SKM-1 (cell line): ENCODE results near the gene GMPR.
"Not testable (repeated sequence)": the region's sequence is repeated elsewhere in the genome, so short reads cannot be mapped to it uniquely, and the experiment has no call there.

Experiments
- DNase-seq: peaks from one replicate; lab custom pipeline; 2025; ENCODE audit not compliant: unreplicated experiment; lab: John Stamatoyannopoulos, UW

The GMPR gene

DNA sequence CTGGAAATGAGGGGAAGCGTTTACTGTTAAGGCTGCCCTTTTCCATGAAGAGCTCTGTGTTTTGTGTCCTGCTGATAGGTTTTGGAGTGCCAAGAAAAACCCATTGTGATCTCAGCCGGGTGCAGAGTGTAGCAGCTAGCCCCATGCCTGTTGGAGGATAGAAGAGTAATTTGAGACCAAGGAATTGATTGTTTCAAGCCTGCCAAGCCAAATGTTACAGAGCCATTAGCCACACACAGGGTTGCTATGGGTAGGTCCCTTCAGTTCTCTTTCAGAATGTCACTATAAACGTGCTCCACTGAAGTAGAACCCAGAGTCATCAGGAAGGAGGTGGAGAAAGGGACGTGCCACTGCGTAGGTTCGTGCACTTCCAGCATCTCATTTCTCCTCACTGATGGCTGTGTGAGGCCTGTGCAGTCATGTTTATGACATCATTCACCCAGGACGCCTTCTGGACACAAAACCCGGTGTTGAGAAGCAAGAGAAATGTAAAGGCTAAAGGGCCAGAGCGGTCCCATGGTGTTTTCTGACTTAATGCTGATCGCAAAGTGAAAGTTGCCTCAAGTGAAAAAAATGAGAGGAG is 6.6 kb downstream of the GMPR start:
- DNase-seq: no peak

DNA sequence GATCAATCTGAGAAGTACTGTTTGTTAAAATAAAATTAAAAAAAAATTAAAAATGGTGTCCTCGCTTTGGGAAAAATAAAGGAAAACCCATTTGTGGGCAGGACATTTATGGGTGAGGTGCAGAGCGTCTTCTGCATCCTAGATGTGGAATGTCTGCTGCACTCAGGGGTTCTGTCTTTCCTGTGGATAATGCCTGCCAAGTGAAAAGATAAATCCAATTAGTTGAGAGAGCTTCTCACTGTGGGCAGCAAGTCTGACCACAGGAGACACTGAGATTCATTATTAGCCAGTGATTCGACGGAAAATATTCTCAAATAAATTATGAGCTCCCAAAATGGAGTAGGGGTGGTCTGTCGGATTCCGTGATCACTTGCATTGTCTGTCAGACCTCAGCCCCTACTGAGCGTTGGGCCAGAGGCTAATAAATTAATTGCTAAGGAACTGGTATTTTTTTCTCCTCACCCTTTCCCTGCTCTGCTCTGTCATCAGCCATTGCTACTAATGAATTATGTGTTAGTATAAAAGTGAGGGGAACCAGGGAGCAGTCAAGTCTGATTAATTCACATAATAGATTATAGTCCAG is 10.0 kb downstream of the GMPR start:
- DNase-seq: no peak

DNA sequence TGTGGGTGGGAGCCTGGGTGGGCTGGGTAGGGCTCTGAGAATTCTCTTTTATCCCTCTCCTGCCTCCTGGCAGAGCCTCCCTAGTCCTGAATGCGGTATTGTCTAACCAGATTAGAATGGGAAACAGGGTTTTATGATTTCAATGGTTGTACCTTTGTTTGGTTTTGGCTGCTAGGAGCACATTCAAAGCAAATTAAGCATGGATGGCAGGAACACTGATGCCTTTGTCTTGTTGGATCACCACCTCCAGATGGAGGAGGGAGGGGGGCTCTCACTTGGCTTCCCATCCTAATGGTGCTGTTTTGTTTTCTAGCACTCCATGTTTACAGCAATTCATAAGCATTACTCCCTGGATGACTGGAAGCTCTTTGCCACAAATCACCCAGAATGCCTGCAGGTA is 11.6 kb downstream of the GMPR start:
- DNase-seq: no peak

DNA sequence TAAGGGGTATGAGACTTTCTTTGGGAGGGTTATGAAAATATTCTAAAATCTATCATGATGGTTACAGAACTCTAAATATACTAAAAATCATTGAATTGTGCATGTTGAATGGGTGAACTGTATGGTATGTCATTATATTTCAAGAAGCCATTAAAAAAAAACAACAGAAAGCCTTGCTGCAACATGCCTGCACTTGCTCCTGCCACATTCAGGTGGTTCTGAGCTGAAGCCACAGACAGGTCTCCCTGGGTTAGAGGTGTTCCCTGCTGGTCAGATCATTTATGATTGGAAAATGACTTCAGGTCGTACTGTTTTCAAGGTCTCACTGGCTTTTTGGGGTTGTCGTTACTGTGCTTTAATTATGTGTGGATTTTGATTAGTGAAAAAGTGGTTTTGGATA is 13.3 kb downstream of the GMPR start:
- DNase-seq: no peak

DNA sequence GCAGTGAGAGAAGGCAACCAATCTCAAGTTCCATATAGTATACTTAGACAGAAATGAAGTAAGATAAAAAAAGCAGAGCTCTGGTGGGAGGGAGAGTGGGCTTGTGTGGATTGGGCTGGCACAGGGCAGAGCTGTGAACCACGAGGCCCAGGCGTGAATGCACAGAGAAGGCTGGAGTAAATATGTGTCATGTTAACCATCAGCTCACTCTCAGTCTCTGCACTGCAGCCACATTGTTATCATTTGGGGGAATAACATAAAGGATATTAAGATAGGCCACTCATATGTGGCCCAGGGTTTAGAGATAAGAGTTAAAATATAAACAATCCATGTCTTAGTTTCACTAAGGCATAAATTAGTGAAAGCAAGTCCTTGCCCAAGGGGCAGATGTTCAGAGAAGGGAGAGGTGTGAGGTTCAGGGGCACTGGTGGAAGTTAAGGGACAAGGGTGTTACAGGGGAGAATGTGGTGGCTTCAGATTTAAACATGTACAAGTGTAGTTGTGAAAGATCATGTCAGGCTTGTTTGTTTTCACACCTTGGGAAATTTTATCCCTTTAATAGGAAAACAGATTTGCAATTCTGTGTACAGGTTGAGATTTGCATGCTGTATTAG is 14.4 kb downstream of the GMPR start:
- no peak for DNase-seq

DNA sequence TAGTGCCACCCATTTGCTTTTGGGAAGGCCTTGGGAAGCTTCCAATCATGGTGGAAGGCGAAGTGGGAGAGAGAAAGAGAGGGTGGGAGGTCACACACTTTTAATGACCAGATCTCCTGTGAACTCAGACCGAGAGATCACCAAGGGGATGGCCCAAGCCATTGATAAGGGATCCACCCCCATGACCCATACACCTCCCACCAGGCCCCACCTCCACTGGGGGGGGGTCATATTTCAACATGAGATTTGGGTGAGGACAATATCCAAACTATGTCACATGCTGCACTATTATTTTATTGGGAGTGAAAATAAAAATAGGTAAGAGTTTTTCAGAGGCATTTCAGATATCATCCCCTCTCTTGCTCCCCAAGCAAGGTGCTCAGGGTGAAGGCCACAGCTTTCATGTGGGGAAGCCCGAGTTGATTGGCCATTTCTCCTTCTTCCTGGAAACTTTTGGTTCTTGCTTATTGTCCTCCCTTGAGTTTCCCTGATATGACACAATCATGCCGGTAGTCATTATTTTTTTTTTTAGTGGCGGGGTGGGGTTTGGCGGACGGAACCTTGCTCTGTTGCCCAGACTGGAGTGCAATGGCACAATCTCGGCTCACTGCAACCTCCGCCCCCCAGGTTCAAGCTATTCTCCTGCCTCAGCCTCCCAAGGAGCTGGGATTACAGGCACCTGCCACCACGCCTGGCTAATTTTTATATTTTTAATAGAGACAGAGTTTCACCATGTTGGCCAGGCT is 15.2 kb downstream of the GMPR start:
- DNase-seq: no peak

DNA sequence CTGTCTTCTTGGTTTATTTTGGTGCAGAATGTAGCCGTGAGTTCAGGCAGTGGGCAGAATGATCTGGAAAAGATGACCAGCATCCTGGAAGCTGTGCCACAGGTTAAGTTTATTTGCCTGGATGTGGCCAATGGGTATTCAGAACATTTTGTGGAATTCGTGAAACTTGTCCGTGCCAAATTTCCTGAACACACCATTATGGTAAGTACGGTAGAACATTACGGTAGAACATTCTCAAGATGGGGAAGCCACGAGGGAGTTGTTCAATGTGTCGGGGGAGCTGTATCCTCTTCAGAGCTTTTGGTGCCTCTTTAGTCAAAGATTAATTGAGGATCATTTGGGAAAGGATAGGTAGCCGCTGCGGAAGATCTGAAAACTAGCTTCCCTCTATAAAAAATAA is 16.1 kb downstream of the GMPR start:
- DNase-seq: no peak

DNA sequence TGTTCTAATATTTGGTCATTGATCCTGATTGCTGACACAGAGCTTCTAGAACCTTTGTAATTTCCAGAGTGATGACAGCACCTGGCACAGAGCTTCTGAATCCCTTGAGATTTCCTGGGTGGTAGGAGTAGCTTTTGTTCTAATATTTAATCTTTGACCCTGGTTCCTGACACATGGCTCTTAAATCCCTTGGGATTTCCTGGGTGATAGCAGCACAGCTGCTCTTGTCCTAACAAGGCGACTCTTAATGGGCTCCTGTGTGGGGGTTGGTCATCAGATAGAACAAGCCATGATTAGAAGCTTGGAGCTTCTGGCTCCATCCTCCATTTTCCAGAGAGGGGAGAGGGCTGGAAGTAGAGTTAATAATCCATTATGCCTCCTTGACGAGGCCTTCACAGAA is 18.4 kb downstream of the GMPR start:
- no peak for DNase-seq

DNA sequence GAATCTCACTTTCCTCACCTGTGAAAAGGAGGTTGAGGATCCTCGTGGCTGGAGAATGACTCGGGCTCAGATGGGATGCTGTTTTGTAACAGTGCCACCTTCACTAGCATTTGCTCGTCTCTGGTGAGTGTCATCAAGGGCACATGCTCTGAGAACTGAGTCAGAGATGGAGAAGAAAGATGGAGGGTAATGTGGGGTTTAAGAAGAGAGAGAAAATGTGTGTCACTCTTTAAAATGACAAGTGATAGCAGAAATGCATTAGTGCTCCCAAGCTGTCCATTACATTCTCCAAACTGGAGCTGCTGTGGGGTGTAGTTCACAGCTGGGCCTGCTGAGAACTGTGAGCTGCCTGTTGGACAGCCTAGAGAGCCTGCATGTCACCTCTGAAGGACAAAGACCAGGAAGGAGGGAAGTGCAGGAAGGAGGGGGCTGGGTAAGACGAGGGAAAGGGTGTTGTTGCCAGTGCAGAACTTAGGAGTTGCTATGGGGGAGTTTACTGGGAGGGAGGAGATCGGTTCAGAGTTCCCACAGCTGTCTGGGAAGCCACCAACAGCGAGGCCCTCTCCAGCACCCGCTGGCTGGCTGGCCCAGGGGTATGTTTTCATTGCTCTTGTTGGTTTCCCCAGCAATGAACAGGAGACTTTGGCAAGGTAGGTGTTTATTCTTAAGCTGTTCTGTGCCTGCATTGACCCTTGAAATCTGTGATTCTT is 19.8 kb downstream of the GMPR start:
- no peak for DNase-seq

DNA sequence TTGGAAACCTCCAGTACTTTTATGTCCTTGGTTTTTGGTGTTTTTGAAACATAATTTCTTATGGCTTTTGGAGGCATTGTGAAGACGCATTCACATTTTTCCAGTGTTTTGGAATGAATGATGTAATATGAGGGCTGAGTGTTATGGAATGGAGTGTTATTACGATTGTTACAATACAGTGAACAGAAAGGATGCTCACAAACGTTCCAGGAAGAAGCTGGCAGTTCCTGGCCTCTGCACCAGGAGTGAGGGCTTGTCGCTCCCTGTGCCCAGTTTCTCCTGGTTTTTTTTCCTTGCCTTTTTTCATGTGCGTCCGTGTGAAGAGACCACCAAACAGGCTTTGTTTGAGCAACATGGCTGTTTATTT is 20.3 kb downstream of the GMPR start:
- DNase-seq: no peak

DNA sequence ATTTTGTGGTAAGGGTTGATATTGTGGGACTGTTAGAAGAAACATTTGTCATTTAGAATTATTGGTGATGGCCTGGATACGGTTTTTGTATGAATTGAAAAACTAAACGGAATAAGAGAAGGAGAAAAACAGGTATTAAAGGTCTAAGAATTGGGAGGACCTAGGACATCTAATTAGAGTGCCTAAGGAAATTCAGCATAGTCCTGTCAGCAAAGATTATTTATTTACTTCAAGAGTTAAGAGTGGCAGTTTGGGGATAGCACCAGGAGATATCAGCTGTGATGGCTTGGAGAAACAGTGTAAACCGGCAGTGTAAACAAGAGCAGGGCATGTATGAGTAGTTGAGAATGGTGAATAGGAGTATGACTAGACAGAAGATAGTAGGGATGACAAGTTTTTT is 21.2 kb downstream of the GMPR start:
- not testable (repeated sequence) for DNase-seq

DNA sequence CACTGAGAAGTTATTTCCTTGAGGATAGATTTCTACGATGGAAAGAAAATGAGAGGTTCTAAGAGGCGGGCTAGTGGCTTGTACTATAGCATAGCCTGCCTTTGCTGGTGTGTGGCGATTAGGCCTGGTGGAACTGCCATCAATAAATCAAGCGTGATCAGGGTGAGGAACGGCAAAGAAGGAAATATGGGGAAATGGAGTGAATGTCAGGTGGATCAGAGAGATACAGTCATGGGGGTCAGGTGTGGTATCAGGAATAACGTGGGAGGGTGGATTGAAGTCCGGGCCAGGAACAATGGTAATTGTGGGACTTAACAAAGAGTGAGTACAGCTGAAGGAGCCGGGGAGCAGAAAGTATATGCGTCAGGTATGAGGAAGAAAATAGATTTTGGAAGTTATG is 22.2 kb downstream of the GMPR start:
- not testable (repeated sequence) for DNase-seq

DNA sequence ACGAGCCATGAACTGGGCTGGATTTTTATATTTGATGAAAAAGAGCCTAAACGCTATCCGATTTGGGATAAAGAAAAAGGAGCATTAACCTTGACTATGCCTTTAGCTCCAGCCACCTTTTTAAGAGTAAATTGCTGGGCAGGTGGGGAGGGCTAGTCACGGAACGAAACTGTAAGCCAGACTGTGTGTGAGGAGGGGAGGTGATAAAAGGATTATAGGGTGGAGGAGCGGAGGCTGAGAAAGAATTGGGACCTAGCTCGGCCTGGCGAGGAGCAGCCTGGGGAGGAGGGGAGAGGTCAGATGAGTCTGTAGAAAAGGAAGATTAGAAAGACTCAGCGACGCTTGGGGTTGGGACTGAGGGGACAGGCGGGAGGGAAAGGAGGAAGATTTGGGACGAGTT is 24.4 kb downstream of the GMPR start:
- not testable (repeated sequence) for DNase-seq

DNA sequence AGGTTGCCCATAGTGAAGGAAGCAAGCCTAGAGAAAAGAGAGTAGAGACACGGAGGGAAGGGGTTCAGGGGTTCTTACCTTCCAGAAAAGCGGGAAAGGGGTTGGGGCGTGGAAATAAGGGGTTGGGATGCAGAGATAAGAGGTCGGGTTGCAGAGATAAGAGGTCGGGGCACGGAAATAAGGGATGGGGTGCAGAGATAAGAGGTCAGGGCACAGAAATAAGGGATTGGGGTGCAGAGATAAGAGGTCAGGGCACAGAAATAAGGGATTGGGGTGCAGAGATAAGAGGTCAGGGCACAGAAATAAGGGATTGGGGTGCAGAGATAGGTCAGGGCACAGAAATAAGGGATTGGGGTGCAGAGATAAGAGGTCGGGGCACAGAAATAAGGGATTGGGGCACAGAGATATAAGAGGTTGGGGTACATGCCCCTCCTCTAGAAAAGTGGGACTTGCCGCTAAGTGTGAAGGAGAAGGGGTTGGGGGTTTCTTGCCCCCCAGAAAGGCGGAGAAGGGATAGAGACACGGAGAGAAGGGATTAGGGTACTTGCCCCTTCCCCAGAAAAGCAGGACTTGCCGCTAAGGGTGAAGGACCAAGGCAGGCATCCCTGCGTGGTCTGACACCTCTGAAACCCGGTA is 25.2 kb downstream of the GMPR start:
- DNase-seq: not testable (repeated sequence)

DNA sequence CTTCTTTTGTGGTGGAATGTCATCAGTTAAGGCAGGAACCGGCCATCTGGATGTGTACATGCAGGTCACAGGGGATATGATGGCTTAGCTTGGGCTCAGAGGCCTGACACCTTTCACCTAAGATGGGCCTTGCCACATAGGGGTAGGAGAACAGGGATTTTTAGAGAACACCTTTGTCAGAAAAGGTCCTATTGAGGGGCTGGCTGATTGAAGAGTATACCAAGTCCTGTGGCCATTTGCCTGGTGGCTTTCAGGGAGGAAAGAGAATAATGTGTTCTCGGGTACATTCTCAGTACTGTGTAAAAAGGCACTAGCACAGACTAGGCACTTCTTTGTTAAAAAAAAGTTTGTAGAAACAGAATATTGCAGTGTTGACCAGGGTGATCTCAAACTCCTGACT is 26.4 kb downstream of the GMPR start:
- no peak for DNase-seq

DNA sequence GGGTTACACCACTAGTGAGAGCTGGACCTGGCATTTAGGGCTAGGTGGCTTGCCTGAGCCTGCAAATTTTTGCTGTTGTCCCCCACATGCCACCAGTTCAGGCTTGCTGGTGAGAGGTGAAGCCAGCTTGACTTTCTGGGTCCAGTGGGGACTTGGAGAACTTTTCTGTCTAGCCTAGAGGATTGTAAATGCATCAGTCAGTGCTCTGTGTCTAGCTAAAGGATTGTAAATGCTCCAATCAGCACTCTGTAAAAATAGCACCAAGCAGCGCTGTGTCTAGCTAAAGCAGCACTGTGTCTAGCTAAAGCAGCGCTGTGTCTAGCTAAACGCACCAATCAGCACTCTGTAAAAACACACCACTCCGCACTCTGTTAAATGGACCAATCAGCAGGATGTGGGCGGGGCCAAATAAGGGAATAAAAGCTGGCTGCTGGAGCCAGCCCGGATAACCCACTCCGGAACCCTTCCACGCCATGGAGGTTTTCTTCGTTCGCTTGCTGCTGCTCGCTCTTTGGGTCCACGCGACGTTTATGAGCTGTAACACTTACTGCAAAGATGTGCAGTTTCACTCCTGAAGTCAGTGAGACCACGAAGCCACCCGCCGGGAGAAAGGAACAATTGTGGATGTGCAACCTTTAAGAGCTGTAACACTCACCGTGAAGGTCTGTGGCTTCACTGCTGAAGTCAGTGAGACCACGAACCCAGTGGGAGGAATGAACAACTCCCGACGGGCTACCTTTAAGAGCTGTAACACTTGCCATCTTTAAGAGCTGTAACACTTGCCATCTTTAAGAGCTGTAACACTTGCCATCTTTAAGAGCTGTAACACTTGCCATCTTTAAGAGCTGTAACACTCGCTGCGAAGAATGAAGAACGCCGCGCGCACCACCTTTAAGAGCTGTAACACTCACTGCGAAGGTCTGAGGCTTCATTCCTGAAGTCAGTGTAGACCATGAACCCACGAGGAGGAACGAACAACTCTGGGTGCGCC is 27.3 kb downstream of the GMPR start:
- DNase-seq: no peak

DNA sequence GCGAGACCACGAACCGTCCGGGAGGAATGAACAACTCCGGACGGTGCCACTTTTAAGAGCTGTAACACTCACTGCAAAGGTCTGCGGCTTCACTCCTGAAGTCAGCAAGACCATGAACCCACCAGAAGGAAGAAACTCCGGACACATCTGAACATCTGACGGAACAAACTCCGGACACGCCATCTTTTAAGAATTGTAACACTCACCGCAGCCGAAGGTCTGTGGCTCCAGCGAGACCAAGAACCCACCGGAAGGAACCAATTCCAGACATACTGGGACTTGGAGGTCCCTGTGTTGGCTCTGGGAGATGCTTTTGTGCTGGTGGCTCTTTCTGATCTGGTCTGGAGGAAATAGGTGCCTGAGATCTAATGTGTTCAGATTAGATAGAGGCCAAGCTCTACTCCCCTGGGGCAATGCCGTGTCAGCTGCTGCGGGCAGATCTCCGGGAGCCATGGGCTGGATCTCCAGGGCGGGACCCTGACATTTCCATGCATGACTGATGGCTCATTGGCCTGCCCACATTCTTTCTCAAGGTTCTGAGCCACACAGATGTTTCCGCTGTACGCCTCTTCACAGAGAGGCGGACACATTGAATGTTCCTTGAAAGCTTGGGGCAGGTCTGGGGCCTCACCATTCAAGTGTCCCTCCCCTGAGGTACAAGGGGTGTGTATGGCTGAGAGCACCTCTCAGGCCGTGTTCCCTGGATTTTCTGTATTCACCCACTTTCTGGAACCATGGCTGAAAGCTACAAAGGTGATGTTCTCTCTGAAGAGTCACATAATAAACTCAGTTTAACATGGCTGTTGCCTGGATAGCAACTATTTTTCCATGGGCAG is 29.3 kb downstream of the GMPR start:
- no peak for DNase-seq

DNA sequence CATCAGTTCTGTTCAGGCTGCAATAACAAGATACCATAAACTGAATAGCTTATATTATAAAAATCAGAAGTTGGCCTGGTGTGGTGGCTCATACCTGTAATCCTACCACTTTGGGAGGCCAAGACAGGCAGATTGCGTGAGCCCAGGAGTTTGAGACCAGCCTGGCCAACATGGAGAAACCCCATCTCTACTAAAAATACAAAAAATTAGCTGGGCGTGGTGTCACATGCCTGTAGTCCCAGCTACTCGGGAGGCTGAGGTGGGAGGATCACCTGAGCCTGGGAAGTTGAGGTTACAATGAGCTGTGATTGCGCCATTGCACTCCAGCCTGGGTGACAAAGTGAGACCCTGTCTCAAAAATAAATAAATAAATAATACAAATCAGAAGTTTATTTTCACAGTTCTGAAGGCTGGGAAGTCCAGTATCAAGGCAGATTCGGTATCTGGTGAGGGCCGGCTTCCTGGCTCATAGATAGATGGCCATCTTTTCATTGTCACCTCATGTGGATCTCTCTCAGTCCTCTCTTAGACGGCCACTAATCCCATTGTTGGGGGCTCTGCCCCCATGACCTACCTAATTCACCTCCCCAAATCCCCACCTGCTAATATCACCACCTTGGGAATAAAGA is 31.2 kb downstream of the GMPR start:
- DNase-seq: not testable (repeated sequence)
